DOHH2 (cell line): ENCODE data around the gene EPHA3.

Experiments
- H3F3A ChIP-seq: fragments of 200-600 bp; sonication (generic), shearing (Covaris generic); 2 replicates; pipeline ENCODE4 v1.6.0; 2016; ENCODE audit warnings: antibody characterized with exemption, mild to moderate bottlenecking; ENCODE audit not compliant: control insufficient read depth, insufficient read depth
- H3K27ac ChIP-seq: fragments of 200-600 bp; sonication (generic); 2 replicates; pipeline ENCODE4 v1.5.1; 2014; ENCODE audit warnings: low read depth, mild to moderate bottlenecking, low read length, moderate library complexity
- H3K27me3 ChIP-seq: fragments of 200-600 bp; sonication (generic); 2 replicates; pipeline ENCODE4 v1.6.1; 2014; ENCODE audit warnings: mild to moderate bottlenecking, low read length, mixed read lengths; ENCODE audit not compliant: control insufficient read depth
- H3K36me3 ChIP-seq: fragments of 200-600 bp; sonication (generic); 2 replicates; pipeline ENCODE4 v1.6.1; 2014; ENCODE audit warnings: mild to moderate bottlenecking, low read length, moderate library complexity, mixed read lengths; ENCODE audit not compliant: control insufficient read depth
- H3K4me1 ChIP-seq: fragments of 200-600 bp; sonication (generic); 2 replicates; pipeline ENCODE4 v1.6.1; 2014; ENCODE audit warnings: mild to moderate bottlenecking, low read length, mixed read lengths; ENCODE audit not compliant: control insufficient read depth
- H3K4me2 ChIP-seq: fragments of 200-600 bp; sonication (generic); 2 replicates; pipeline ENCODE4 v1.6.0; 2014; ENCODE audit warnings: mild to moderate bottlenecking, low read length, moderate library complexity
- H3K4me3 ChIP-seq: fragments of 200-600 bp; sonication (generic); 2 replicates; pipeline ENCODE4 v1.5.1; 2014; ENCODE audit warnings: mild to moderate bottlenecking, low read length, mixed read lengths
- H3K79me2 ChIP-seq: fragments of 200-600 bp; sonication (generic); 2 replicates; pipeline ENCODE4 v1.6.1; 2014; ENCODE audit warnings: mild to moderate bottlenecking, low read length, mixed read lengths; ENCODE audit not compliant: control insufficient read depth
- H3K9me2 ChIP-seq: fragments of 200-600 bp; sonication (generic); replicated peaks from 2 replicates; pipeline ENCODE4 v1.6.1; 2014; ENCODE audit warnings: mild to moderate bottlenecking, low read length, mixed read lengths; ENCODE audit not compliant: control insufficient read depth
- H3K9me3 ChIP-seq: fragments of 200-600 bp; sonication (generic); 2 replicates; pipeline ENCODE4 v1.6.1; 2014; ENCODE audit warnings: antibody characterized with exemption, low read length, mixed read lengths; ENCODE audit not compliant: control insufficient read depth, insufficient read depth
- H4K20me1 ChIP-seq: fragments of 200-600 bp; sonication (generic); 2 replicates; pipeline ENCODE4 v1.6.0; 2014; ENCODE audit warnings: low read depth, mild to moderate bottlenecking, antibody characterized with exemption, low read length, moderate library complexity; ENCODE audit not compliant: control insufficient read depth, insufficient read depth
- CTCF ChIP-seq: fragments of 200-600 bp; sonication (generic); IDR thresholded peaks from one replicate; pipeline ENCODE4 v1.5.1; 2014; ENCODE audit warnings: antibody characterized with exemption, mild to moderate bottlenecking, low read depth, low read length; ENCODE audit not compliant: poor library complexity, severe bottlenecking
- EZH2phosphoT487 ChIP-seq: fragments of 200-600 bp; sonication (generic); IDR thresholded peaks from 2 replicates; pipeline ENCODE4 v1.6.1; 2017; ENCODE audit warnings: borderline replicate concordance, mild to moderate bottlenecking, antibody characterized with exemption, low read length, moderate library complexity, mixed read lengths

EPHA3 gene

DNA sequence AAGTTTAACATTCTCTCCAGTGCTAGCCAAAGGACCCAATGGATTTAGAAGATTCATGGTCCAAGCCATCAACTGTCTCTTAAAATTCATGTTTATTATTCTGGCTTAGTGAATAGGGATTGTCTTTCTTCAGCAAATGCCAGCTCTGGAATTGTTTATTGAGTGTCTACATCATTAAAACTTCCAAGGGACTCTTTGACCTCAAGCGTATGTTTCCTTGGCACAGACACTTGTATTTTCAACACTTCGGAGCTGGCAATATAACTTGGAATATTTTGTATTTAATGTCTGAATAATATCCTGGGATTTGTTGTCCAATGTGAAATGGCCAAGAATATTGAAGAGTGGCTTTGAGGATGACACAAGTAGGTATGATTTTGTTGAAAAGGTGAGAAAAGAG, 204.2 kb downstream of the EPHA3 start:
- H3K79me2 ChIP-seq, result no peaks in the 10 kb centered on the region
- no peaks in the 10 kb centered on the region for H3K9me3 ChIP-seq
- H3K4me3 ChIP-seq, result no peak overlapping the region
- no peak overlapping the region for H3K4me2 ChIP-seq
- no peaks in the 10 kb centered on the region for H3K9me2 ChIP-seq
- TF ChIP-seq EZH2phosphoT487, result no peak
- TF ChIP-seq CTCF, result no peak
- H4K20me1 ChIP-seq, result no peaks in the 10 kb centered on the region
- H3K36me3 ChIP-seq, result no peaks in the 10 kb centered on the region
- no peak overlapping the region for H3K27ac ChIP-seq
- H3K4me1 ChIP-seq, result no peaks in the 10 kb centered on the region
- H3F3A ChIP-seq, result no peaks in the 10 kb centered on the region
- H3K27me3 ChIP-seq, result no peaks in the 10 kb centered on the region

DNA sequence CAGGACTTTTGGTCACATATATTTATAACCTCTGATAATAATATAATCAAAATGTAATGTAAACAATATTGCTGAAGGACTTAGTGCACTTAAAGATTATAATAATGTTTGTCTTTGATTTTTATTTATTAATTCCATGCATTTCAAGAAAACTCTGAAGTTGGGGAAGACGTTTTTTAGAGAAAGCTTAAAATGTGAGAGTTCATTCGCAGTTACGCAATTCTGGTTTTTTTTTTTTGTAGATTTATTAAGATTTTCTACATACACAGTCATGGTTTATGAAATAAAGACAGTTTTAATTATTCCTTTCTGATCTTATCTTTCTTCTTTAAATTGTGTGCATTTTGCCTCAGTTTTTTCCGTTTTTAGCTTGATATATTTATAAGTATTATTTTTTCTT, 204.7 kb downstream of the EPHA3 start:
- no peaks in the 10 kb centered on the region for H3K27me3 ChIP-seq

DNA sequence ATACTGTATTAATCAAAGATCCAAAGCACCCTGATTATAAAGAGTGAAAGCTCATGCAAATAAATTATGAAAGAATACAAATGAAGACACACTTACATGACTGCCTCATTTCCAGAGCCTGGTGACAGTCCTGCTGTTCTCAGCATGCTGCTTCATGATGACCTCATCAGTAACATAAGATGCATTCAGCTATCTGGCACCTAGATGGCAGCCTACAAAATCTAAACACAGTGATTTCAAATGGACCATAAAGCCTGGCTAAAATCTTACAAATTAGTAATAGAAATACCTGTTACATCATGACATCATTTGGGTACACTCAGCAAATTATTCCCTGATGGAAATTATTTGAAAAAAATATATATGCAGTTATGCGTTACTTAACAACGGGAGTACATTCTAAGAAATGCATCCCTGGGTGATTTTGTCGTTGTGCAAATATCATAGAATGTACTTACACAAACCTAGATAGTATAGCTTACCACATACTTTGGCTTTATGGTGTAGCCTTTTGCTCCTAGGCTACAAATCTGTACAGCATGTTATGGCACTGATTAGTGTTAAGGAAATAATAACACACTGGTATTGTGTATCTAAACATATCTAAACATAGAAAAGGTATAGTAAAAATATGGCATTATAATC, 207.2 kb downstream of the EPHA3 start:
- Histone ChIP-seq H3K9me2 (no peaks in the 10 kb centered on the region), H3K4me3 (no peak overlapping the region), H3K79me2 (no peaks in the 10 kb centered on the region), H3K36me3 (no peaks in the 10 kb centered on the region), H3K4me2 (no peak overlapping the region), H3F3A (no peaks in the 10 kb centered on the region), H3K27ac (no peak overlapping the region), H3K4me1 (no peaks in the 10 kb centered on the region), H4K20me1 (no peaks in the 10 kb centered on the region), H3K9me3 (no peaks in the 10 kb centered on the region), H3K27me3 (no peaks in the 10 kb centered on the region)
- no peak for TF ChIP-seq EZH2phosphoT487
- TF ChIP-seq CTCF, result no peak

More for the DNA sequence above, 204.7 kb downstream of the EPHA3 start:
- Histone ChIP-seq H3K79me2 (no peaks in the 10 kb centered on the region), H3K9me2 (no peaks in the 10 kb centered on the region), H3K27ac (no peak overlapping the region), H3K36me3 (no peaks in the 10 kb centered on the region), H3K4me1 (no peaks in the 10 kb centered on the region), H3K4me2 (no peak overlapping the region), H3K4me3 (no peak overlapping the region), H3K9me3 (no peaks in the 10 kb centered on the region), H3F3A (no peaks in the 10 kb centered on the region), H4K20me1 (no peaks in the 10 kb centered on the region)
- TF ChIP-seq EZH2phosphoT487 (no peak), CTCF (no peak)
